ENCODE data around the gene MAP3K3.

Gene MAP3K3

GRCh38 chr17:63622574-63623390, 565 bp downstream of the MAP3K3 start:
- DNase-seq = peak; percentile 53 to 64

GRCh38 chr17:63623786-63624530, 1.7 kb downstream of the MAP3K3 start:
- no peak for DNase-seq

- no peak for DNase-seq
Observed at GRCh38 chr17:63624531-63624880, 2.3 kb downstream of the MAP3K3 start.

GRCh38 chr17:63626551-63627180, 4.4 kb downstream of the MAP3K3 start:
- DNase-seq = peak in 1 of 2 donors; percentile 4

GRCh38 chr17:63629627-63630026, 7.4 kb downstream of the MAP3K3 start:
- no peak for DNase-seq

GRCh38 chr17:63631062-63631461, 8.8 kb downstream of the MAP3K3 start:
- no peak for DNase-seq

GRCh38 chr17:63631626-63632025, 9.4 kb downstream of the MAP3K3 start:
- DNase-seq = no peak

GRCh38 chr17:63633742-63634141, 11.5 kb downstream of the MAP3K3 start:
- DNase-seq = no peak

GRCh38 chr17:63634163-63634562, 11.9 kb downstream of the MAP3K3 start:
- DNase-seq = peak in 1 of 2 donors; percentile 67

- DNase-seq = no peak
Observed at GRCh38 chr17:63634816-63635215, 12.6 kb downstream of the MAP3K3 start.

GRCh38 chr17:63635290-63635689, 13.1 kb downstream of the MAP3K3 start:
- no peak for DNase-seq

- DNase-seq = no peak
Observed at GRCh38 chr17:63635787-63636186, 13.6 kb downstream of the MAP3K3 start.

- no peak for DNase-seq
Observed at GRCh38 chr17:63639125-63639524, 16.9 kb downstream of the MAP3K3 start.

GRCh38 chr17:63640038-63640437, 17.8 kb downstream of the MAP3K3 start:
- no peak for DNase-seq

- peak in 1 of 2 donors; percentile 75 for DNase-seq
Observed at GRCh38 chr17:63641692-63642448, 19.7 kb downstream of the MAP3K3 start.

- DNase-seq = no peak
Observed at GRCh38 chr17:63644846-63645245, 22.6 kb downstream of the MAP3K3 start.

GRCh38 chr17:63645775-63646487, 23.7 kb downstream of the MAP3K3 start:
- DNase-seq = no peak

- DNase-seq = no peak
Observed at GRCh38 chr17:63646488-63646806, 24.2 kb downstream of the MAP3K3 start.

GRCh38 chr17:63647065-63647725, 25.0 kb downstream of the MAP3K3 start:
- no peak for DNase-seq

GRCh38 chr17:63647936-63648335, 25.7 kb downstream of the MAP3K3 start:
- DNase-seq = no peak

- DNase-seq = peak in 1 of 2 donors; percentile 18
Observed at GRCh38 chr17:63649813-63650212, 27.6 kb downstream of the MAP3K3 start.

GRCh38 chr17:63652106-63652505, 29.9 kb downstream of the MAP3K3 start:
- no peak for DNase-seq
